ENCODE results near the gene TTC3. TPM values are rescaled to one million over a fixed set of nuclear protein-coding genes. Genes with fewer than 3 reads are reported as not detected.

Gene TTC3
- total RNA-seq, 1 donor from 2014 or later, result 286 TPM

- Mint-ChIP-seq H3K36me3 (peaks cover 42% of the 10 kb centered on the region), H3K27ac (peak overlapping the region; percentile 79), H3K4me3 (no peak overlapping the region), H3K4me1 (no peaks in the 10 kb centered on the region), H3K9me3 (no peaks in the 10 kb centered on the region), H3K27me3 (ENCODE audit: low read depth) (no peaks in the 10 kb centered on the region)
- TF ChIP-seq CTCF (IDR thresholded peaks at IDR 0.05; ENCODE audit: unreplicated experiment), result no peak
- no peak for DNase-seq (ENCODE audit: low spot score in 2 of 2, unreplicated experiment in 2 of 2)
These were observed 93.7 kb downstream of the TTC3 start for GRCh38 chr21:37166733-37167132.

- no peak overlapping the region for H3K27ac Mint-ChIP-seq
- TF ChIP-seq CTCF (IDR thresholded peaks at IDR 0.05; ENCODE audit: unreplicated experiment), result no peak
- H3K36me3 Mint-ChIP-seq, result peaks cover 36% of the 10 kb centered on the region
- H3K9me3 Mint-ChIP-seq, result no peaks in the 10 kb centered on the region
- DNase-seq (ENCODE audit: low spot score in 2 of 2, unreplicated experiment in 2 of 2), result no peak
- no peaks in the 10 kb centered on the region for H3K4me1 Mint-ChIP-seq
- H3K4me3 Mint-ChIP-seq, result no peak overlapping the region
- H3K27me3 Mint-ChIP-seq (ENCODE audit: low read depth), result no peaks in the 10 kb centered on the region
These were observed 95.6 kb downstream of the TTC3 start for GRCh38 chr21:37168666-37169065.

GRCh38 chr21:37172646-37173045 is 99.6 kb downstream of the TTC3 start:
- H3K4me3 Mint-ChIP-seq, result no peak overlapping the region
- no peak for DNase-seq (ENCODE audit: low spot score in 2 of 2, unreplicated experiment in 2 of 2)

GRCh38 chr21:37176716-37177115 is 103.7 kb downstream of the TTC3 start:
- no peak for TF ChIP-seq CTCF (IDR thresholded peaks at IDR 0.05; ENCODE audit: unreplicated experiment)
- Mint-ChIP-seq H3K4me1 (peaks cover 9% of the 10 kb centered on the region), H3K4me3 (no peak overlapping the region), H3K9me3 (peaks cover 5% of the 10 kb centered on the region), H3K36me3 (peaks cover 36% of the 10 kb centered on the region), H3K27me3 (ENCODE audit: low read depth) (no peaks in the 10 kb centered on the region), H3K27ac (peak overlapping the region; percentile 7)
- DNase-seq (ENCODE audit: low spot score in 2 of 2, unreplicated experiment in 2 of 2), result no peak

More at GRCh38 chr21:37172646-37173045, 99.6 kb downstream of the TTC3 start:
- peaks cover 33% of the 10 kb centered on the region for H3K36me3 Mint-ChIP-seq
- peaks cover 9% of the 10 kb centered on the region for H3K4me1 Mint-ChIP-seq
- no peak overlapping the region for H3K27ac Mint-ChIP-seq
- H3K9me3 Mint-ChIP-seq, result no peaks in the 10 kb centered on the region
- no peaks in the 10 kb centered on the region for H3K27me3 Mint-ChIP-seq (ENCODE audit: low read depth)
- no peak for TF ChIP-seq CTCF (IDR thresholded peaks at IDR 0.05; ENCODE audit: unreplicated experiment)

- peaks cover 5% of the 10 kb centered on the region for H3K9me3 Mint-ChIP-seq
- no peaks in the 10 kb centered on the region for H3K27me3 Mint-ChIP-seq (ENCODE audit: low read depth)
- TF ChIP-seq CTCF (IDR thresholded peaks at IDR 0.05; ENCODE audit: unreplicated experiment), result no peak
- peaks cover 9% of the 10 kb centered on the region for H3K4me1 Mint-ChIP-seq
- H3K36me3 Mint-ChIP-seq, result peaks cover 44% of the 10 kb centered on the region
- no peak overlapping the region for H3K4me3 Mint-ChIP-seq
- H3K27ac Mint-ChIP-seq, result no peak overlapping the region
- no peak for DNase-seq (ENCODE audit: low spot score in 2 of 2, unreplicated experiment in 2 of 2)
These were observed 108.0 kb downstream of the TTC3 start for GRCh38 chr21:37181059-37181458.

GRCh38 chr21:37182222-37182621 is 109.2 kb downstream of the TTC3 start:
- DNase-seq (ENCODE audit: low spot score in 2 of 2, unreplicated experiment in 2 of 2), result no peak
- Mint-ChIP-seq H3K27ac (no peak overlapping the region), H3K4me3 (no peak overlapping the region), H3K9me3 (peaks cover 5% of the 10 kb centered on the region), H3K27me3 (ENCODE audit: low read depth) (no peaks in the 10 kb centered on the region), H3K36me3 (peaks cover 48% of the 10 kb centered on the region), H3K4me1 (no peaks in the 10 kb centered on the region)
- no peak for TF ChIP-seq CTCF (IDR thresholded peaks at IDR 0.05; ENCODE audit: unreplicated experiment)

Data from mesothelial cell of epicardium (in vitro differentiated cells).